ENCODE data around the gene PIBF1.

DNA sequence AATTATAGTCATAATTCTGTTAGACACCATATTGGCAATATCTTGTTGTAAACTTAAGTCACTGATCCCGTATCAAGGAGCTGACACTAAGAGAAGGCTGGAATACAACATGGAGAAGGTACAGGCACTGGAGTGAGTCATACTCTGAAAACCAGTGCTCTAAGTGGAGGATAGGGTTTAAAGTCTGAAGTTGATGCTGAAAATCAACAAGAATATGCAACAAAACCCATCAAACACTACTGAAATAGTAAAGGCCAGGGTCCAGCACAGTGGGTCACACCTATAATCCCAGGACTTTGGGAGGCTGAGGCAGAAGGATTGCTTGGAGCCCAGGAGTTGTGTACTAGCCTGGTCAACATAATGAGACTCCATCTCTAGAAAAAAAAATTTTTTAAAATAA is 203.7 kb downstream of the PIBF1 start:
- TF ChIP-seq, protein P1, sequence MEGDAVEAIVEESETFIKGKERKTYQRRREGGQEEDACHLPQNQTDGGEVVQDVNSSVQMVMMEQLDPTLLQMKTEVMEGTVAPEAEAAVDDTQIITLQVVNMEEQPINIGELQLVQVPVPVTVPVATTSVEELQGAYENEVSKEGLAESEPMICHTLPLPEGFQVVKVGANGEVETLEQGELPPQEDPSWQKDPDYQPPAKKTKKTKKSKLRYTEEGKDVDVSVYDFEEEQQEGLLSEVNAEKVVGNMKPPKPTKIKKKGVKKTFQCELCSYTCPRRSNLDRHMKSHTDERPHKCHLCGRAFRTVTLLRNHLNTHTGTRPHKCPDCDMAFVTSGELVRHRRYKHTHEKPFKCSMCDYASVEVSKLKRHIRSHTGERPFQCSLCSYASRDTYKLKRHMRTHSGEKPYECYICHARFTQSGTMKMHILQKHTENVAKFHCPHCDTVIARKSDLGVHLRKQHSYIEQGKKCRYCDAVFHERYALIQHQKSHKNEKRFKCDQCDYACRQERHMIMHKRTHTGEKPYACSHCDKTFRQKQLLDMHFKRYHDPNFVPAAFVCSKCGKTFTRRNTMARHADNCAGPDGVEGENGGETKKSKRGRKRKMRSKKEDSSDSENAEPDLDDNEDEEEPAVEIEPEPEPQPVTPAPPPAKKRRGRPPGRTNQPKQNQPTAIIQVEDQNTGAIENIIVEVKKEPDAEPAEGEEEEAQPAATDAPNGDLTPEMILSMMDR (IDR thresholded peaks at IDR 0.05) = no peak
- TF ChIP-seq POLR2A (IDR thresholded peaks at IDR 0.05) = no peak
